Esophagus muscularis mucosa (tissue), 3 donors: ENCODE data around the gene KCNK2.

Experiments used
- POLR2A ChIP-seq: fragments of 450-650 bp; IDR thresholded peaks from one replicate; pipeline ENCODE4 v1.6.1; 2017; ENCODE audit warnings: antibody characterized with exemption, moderate library complexity, mild to moderate bottlenecking, low read depth
- POLR2AphosphoS5 ChIP-seq, 2 donors: sonication (generic); formaldehyde crosslinking; IDR thresholded peaks; one replicate each; pipeline ENCODE4 v1.6.1; 2017; ENCODE audit warnings: antibody characterized with exemption in 2 of 2
- TF ChIP-seq, protein P1 (sequence below), 3 experiments: fragments of 200-600 bp in 2 of 3; fragments of 450-650 bp in 1 of 3; sonication (generic) in 2 of 3; IDR thresholded peaks; one replicate each; pipeline ENCODE4 v1.5.1; 2017 to 2019; ENCODE audit warnings: antibody characterized with exemption in 3 of 3, mild to moderate bottlenecking in 2 of 3, moderate library complexity in 1 of 3

GRCh38 chr1:215243345-215244054 lies 161.0 kb downstream of the KCNK2 start:
- TF ChIP-seq, protein P1, sequence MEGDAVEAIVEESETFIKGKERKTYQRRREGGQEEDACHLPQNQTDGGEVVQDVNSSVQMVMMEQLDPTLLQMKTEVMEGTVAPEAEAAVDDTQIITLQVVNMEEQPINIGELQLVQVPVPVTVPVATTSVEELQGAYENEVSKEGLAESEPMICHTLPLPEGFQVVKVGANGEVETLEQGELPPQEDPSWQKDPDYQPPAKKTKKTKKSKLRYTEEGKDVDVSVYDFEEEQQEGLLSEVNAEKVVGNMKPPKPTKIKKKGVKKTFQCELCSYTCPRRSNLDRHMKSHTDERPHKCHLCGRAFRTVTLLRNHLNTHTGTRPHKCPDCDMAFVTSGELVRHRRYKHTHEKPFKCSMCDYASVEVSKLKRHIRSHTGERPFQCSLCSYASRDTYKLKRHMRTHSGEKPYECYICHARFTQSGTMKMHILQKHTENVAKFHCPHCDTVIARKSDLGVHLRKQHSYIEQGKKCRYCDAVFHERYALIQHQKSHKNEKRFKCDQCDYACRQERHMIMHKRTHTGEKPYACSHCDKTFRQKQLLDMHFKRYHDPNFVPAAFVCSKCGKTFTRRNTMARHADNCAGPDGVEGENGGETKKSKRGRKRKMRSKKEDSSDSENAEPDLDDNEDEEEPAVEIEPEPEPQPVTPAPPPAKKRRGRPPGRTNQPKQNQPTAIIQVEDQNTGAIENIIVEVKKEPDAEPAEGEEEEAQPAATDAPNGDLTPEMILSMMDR (IDR thresholded peaks at IDR 0.05) = no peak
- TF ChIP-seq POLR2A (no peak), POLR2AphosphoS5 (IDR thresholded peaks at IDR 0.05) (no peak)
